NCI-H1105 treated with DMSO at 0.1 percent for 48 hours (cell line): ENCODE results near the gene INPP5F.
A peak's percentile ranks its signal among the peaks of the same experiment; 100 is the strongest.
"Not testable (repeated sequence)": the region's sequence is repeated elsewhere in the genome, so short reads cannot be mapped to it uniquely, and the experiment has no call there.

Source experiments
- DNase-seq: peaks from one replicate; lab custom pipeline; 2025; lab: John Stamatoyannopoulos, UW

INPP5F gene

GRCh38 chr10:119777686-119778085 is 51.8 kb downstream of the INPP5F start:
- DNase-seq: no peak

GRCh38 chr10:119778776-119779445 is 53.1 kb downstream of the INPP5F start:
- DNase-seq: no peak

- no peak for DNase-seq
Observed at GRCh38 chr10:119780879-119781480, 55.1 kb downstream of the INPP5F start.

GRCh38 chr10:119781498-119781897 is 55.6 kb downstream of the INPP5F start:
- no peak for DNase-seq

- DNase-seq: no peak
Observed at GRCh38 chr10:119782981-119783664, 57.3 kb downstream of the INPP5F start.

GRCh38 chr10:119783665-119784027 is 57.8 kb downstream of the INPP5F start:
- no peak for DNase-seq

- DNase-seq: no peak
Observed at GRCh38 chr10:119784340-119785067, 58.7 kb downstream of the INPP5F start.

- no peak for DNase-seq
Observed at GRCh38 chr10:119786117-119786769, 60.4 kb downstream of the INPP5F start.

GRCh38 chr10:119795101-119795500 is 69.3 kb downstream of the INPP5F start:
- DNase-seq: not testable (repeated sequence)

GRCh38 chr10:119796039-119796438 is 70.2 kb downstream of the INPP5F start:
- no peak for DNase-seq

- DNase-seq: no peak
Observed at GRCh38 chr10:119801176-119801575, 75.3 kb downstream of the INPP5F start.

GRCh38 chr10:119801998-119802538 is 76.2 kb downstream of the INPP5F start:
- DNase-seq: no peak

- DNase-seq: no peak
Observed at GRCh38 chr10:119803264-119803663, 77.4 kb downstream of the INPP5F start.

- no peak for DNase-seq
Observed at GRCh38 chr10:119805702-119806230, 79.9 kb downstream of the INPP5F start.

- no peak for DNase-seq
Observed at GRCh38 chr10:119806334-119807130, 80.7 kb downstream of the INPP5F start.

- DNase-seq: no peak
Observed at GRCh38 chr10:119807960-119808697, 82.3 kb downstream of the INPP5F start.

- DNase-seq: no peak
Observed at GRCh38 chr10:119811122-119811521, 85.3 kb downstream of the INPP5F start.

GRCh38 chr10:119812684-119813083 is 86.8 kb downstream of the INPP5F start:
- peak; percentile 29 for DNase-seq

GRCh38 chr10:119815671-119816070 is 89.8 kb downstream of the INPP5F start:
- no peak for DNase-seq
